ENCODE data around the gene SPSB3.

DNA sequence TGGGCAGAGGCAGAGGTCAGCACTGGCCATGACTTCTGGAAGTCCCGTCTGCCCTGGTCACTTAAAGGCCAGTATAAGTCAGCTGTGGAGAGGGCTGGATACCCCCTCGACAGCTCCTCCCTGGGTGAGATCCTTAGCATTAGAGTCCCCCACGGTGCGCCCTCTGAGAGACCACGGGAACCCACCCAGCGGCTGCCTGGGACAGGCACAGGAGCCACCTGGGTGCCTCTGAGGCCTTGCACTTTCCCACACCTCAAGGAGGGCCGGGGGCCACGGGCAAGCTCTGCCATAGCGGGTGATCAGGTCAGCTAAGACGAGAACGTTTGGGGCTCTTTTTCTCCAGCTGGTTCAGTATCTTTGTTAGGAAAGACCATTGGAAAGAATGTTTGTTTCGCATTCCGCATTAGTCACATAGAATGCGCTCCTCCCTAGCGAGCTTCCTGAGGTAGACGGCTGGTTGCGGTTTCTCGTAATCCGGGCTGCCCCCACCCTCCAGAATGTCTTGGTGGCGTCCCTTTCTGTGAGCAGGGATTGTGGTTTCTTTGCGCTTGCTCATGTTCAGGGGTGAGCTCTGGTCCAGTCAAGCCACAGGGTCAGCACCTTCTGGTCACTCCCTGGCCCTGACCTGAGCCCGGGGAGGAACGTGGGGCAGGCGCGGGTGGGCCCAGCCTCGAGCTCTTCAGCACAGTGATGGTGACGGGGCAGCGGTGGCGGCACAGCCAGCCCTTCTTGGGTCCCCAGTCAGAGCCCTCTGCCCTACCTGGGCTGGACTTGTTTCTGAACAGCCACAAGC, 36.3 kb downstream of the SPSB3 start:
- TF ChIP-seq, protein P1, sequence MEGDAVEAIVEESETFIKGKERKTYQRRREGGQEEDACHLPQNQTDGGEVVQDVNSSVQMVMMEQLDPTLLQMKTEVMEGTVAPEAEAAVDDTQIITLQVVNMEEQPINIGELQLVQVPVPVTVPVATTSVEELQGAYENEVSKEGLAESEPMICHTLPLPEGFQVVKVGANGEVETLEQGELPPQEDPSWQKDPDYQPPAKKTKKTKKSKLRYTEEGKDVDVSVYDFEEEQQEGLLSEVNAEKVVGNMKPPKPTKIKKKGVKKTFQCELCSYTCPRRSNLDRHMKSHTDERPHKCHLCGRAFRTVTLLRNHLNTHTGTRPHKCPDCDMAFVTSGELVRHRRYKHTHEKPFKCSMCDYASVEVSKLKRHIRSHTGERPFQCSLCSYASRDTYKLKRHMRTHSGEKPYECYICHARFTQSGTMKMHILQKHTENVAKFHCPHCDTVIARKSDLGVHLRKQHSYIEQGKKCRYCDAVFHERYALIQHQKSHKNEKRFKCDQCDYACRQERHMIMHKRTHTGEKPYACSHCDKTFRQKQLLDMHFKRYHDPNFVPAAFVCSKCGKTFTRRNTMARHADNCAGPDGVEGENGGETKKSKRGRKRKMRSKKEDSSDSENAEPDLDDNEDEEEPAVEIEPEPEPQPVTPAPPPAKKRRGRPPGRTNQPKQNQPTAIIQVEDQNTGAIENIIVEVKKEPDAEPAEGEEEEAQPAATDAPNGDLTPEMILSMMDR (IDR thresholded peaks at IDR 0.05; ENCODE audit: low read depth, low read length, poor library complexity, severe bottlenecking), result no peak
- no peak for TF ChIP-seq EZH2phosphoT487 (IDR thresholded peaks at IDR 0.05; ENCODE audit: borderline replicate concordance, low read length)

All from DOHH2 (cell line).